Natural killer cell (primary cell): Measurements from ENCODE around the gene VWA8. TPM values are rescaled to one million over a fixed set of nuclear protein-coding genes. Genes with fewer than 3 reads are reported as not detected.

Source experiments
- ATAC-seq, 3 donors: fragments of 150-1000 bp in 2 of 3; fragments of 200-7000 bp in 1 of 3; cut with Tn5 transposase; 1 replicate in 1 of 3; 2 replicates in 2 of 3; pipeline ENCODE4 v1.10.0; 2021; ENCODE audit warnings: mild to moderate bottlenecking in 2 of 3, moderate library complexity in 2 of 3
- DNase-seq, 2 donors: peaks; one replicate each; pipeline versions ENCODE4 v3.0.0 to v3.0.0-alpha.2; 2013 to 2021; ENCODE audit warnings: mixed read lengths in 1 of 2
- H3K27ac ChIP-seq: one replicate; pipeline ENCODE4 v1.5.1; 2013; ENCODE audit warnings: mild to moderate bottlenecking, low read length
- H3K27me3 ChIP-seq: one replicate; pipeline ENCODE4 v1.6.1; 2013; ENCODE audit warnings: low read length; ENCODE audit not compliant: control insufficient read depth, insufficient read depth
- H3K36me3 ChIP-seq: one replicate; pipeline ENCODE4 v1.6.1; 2013; ENCODE audit warnings: low read length; ENCODE audit not compliant: control insufficient read depth, insufficient read depth
- H3K4me1 ChIP-seq: one replicate; pipeline ENCODE4 v1.6.1; 2013; ENCODE audit warnings: low read length; ENCODE audit not compliant: control insufficient read depth, insufficient read depth
- H3K4me3 ChIP-seq: one replicate; pipeline ENCODE4 v1.5.1; 2013; ENCODE audit warnings: low read length
- H3K9me3 ChIP-seq: one replicate; pipeline ENCODE4 v1.6.1; 2013; ENCODE audit warnings: low read length; ENCODE audit not compliant: control insufficient read depth, insufficient read depth
- H3K27ac Mint-ChIP-seq, 2 donors: one replicate each; pipeline ENCODE4 v1.8.0; 2022; ENCODE audit warnings: mild to moderate bottlenecking in 2 of 2, mixed read lengths in 2 of 2, moderate library complexity in 1 of 2
- H3K27me3 Mint-ChIP-seq, 2 donors: one replicate each; pipeline ENCODE4 v1.8.0; 2022; ENCODE audit warnings: low read depth in 2 of 2, mixed read lengths in 2 of 2
- H3K36me3 Mint-ChIP-seq: one replicate; pipeline ENCODE4 v1.8.0; 2022; ENCODE audit warnings: mixed read lengths
- H3K4me1 Mint-ChIP-seq, 2 donors: one replicate each; pipeline ENCODE4 v1.8.0; 2022; ENCODE audit warnings: mixed read lengths in 2 of 2
- H3K4me3 Mint-ChIP-seq: one replicate; pipeline ENCODE4 v1.8.0; 2022; ENCODE audit warnings: mild to moderate bottlenecking, moderate library complexity, mixed read lengths
- H3K9me3 Mint-ChIP-seq, 2 donors: one replicate each; pipeline ENCODE4 v1.8.0; 2022; ENCODE audit warnings: mixed read lengths in 2 of 2
- WGBS: methylation state at CpG from one replicate; pipeline ENCODE4 v1.1.7; 2013; ENCODE audit warnings: missing lambda C conversion rate; ENCODE audit not compliant: insufficient coverage; 5-methylcytosine and 5-hydroxymethylcytosine counted together
- intact Hi-C: fragments of 100-400 bp; cut with micrococcal nuclease; formaldehyde crosslinking; loops from one replicate; pipeline ENCODE4 v1.14.2; 2022
- total RNA-seq, 4 donors: library from RNA; stranded (reverse); fragments of 120-200 nt in 1 of 4; gene quantifications; one replicate each; pipeline versions ENCODE4 v1.2.3 to v1.2.4, GENCODE V29; 2013 to 2022
- TF ChIP-seq, protein P1 (sequence below): fragments of 200-600 bp; IDR thresholded peaks from one replicate; pipeline ENCODE4 v1.8.0; 2022; ENCODE audit warnings: antibody characterized with exemption

The VWA8 gene
- total RNA-seq, 3 donors from 2014 or later (not counting 1 experiment from before 2014, with no cell fraction given) = 21.9 to 27.5 (median 22.6) TPM

GRCh38 chr13:42002066-42002465 lies 41.2 kb upstream of the VWA8 start:
- Mint-ChIP-seq H3K27ac (no peak overlapping the region), H3K36me3 (no peaks in the 10 kb centered on the region), H3K27me3 (peaks cover 18 to 37% of the 10 kb centered on the region in 2 donors), H3K4me1 (no peaks in the 10 kb centered on the region), H3K9me3 (no peaks in the 10 kb centered on the region), H3K4me3 (no peak overlapping the region)
- H3K4me3 ChIP-seq = no peak overlapping the region
- 100% methylated on average over 2 of the region's 2 CpGs for whole genome bisulfite sequencing
- H3K27me3 ChIP-seq = no peaks in the 10 kb centered on the region
- DNase-seq = no peak
- H3K4me1 ChIP-seq = no peaks in the 10 kb centered on the region
- TF ChIP-seq, protein P1, sequence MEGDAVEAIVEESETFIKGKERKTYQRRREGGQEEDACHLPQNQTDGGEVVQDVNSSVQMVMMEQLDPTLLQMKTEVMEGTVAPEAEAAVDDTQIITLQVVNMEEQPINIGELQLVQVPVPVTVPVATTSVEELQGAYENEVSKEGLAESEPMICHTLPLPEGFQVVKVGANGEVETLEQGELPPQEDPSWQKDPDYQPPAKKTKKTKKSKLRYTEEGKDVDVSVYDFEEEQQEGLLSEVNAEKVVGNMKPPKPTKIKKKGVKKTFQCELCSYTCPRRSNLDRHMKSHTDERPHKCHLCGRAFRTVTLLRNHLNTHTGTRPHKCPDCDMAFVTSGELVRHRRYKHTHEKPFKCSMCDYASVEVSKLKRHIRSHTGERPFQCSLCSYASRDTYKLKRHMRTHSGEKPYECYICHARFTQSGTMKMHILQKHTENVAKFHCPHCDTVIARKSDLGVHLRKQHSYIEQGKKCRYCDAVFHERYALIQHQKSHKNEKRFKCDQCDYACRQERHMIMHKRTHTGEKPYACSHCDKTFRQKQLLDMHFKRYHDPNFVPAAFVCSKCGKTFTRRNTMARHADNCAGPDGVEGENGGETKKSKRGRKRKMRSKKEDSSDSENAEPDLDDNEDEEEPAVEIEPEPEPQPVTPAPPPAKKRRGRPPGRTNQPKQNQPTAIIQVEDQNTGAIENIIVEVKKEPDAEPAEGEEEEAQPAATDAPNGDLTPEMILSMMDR = no peak
- intact Hi-C loops = no loop called here
- no peaks in the 10 kb centered on the region for H3K9me3 ChIP-seq
- no peaks in the 10 kb centered on the region for H3K36me3 ChIP-seq
- no peak for ATAC-seq
- H3K27ac ChIP-seq = no peak overlapping the region

GRCh38 chr13:42001580-42001979 lies 40.7 kb upstream of the VWA8 start:
- Mint-ChIP-seq H3K27me3 (peaks cover 21 to 37% of the 10 kb centered on the region in 2 donors), H3K36me3 (no peaks in the 10 kb centered on the region)
- DNase-seq = no peak

DNA sequence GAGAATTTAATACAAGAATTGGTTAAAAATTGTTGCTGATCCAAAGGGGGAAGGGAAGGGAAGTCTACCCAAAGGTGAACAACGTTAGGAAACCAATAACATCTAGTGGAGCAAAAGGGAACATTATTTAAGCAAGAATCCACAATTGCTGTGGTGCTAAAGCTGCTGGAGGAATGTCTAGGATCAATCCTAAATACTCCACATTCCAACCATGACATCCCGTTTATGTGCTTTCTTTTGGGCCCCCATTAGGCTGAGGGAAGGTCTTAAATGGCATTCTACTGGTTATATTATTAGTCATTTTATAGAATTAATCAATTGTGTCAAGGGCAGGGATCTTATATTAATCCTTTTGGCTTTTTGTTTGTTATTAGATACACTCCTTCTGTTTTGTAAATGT lies 39.9 kb upstream of the VWA8 start:
- no peaks in the 10 kb centered on the region for H3K27me3 ChIP-seq
- ATAC-seq = no peak
- Mint-ChIP-seq H3K27me3 (peaks cover 22 to 37% of the 10 kb centered on the region in 2 donors), H3K4me3 (no peak overlapping the region), H3K9me3 (no peaks in the 10 kb centered on the region), H3K27ac (no peak overlapping the region), H3K4me1 (no peaks in the 10 kb centered on the region), H3K36me3 (no peaks in the 10 kb centered on the region)
- no peaks in the 10 kb centered on the region for H3K9me3 ChIP-seq
- DNase-seq = no peak
- intact Hi-C loops = no loop called here
- no peaks in the 10 kb centered on the region for H3K36me3 ChIP-seq
- TF ChIP-seq, protein P1 = no peak
- no peak overlapping the region for H3K4me3 ChIP-seq
- H3K4me1 ChIP-seq = no peaks in the 10 kb centered on the region
- 63% methylated on average over 1 of the region's 2 CpGs for WGBS
- no peak overlapping the region for H3K27ac ChIP-seq

More at GRCh38 chr13:42001580-42001979, 40.7 kb upstream of the VWA8 start:
- H3K27me3 ChIP-seq = no peaks in the 10 kb centered on the region
- no peaks in the 10 kb centered on the region for H3K4me1 Mint-ChIP-seq
- intact Hi-C loops = no loop called here
- no peak for ATAC-seq
- no peak overlapping the region for H3K4me3 Mint-ChIP-seq
- no peaks in the 10 kb centered on the region for H3K9me3 Mint-ChIP-seq
- TF ChIP-seq, protein P1 = no peak
- WGBS = 81% methylated on average over 5 of the region's 6 CpGs
- H3K36me3 ChIP-seq = no peaks in the 10 kb centered on the region
- H3K4me3 ChIP-seq = no peak overlapping the region
- H3K4me1 ChIP-seq = no peaks in the 10 kb centered on the region
- H3K9me3 ChIP-seq = no peaks in the 10 kb centered on the region
- no peak overlapping the region for H3K27ac ChIP-seq
- H3K27ac Mint-ChIP-seq = no peak overlapping the region

DNA sequence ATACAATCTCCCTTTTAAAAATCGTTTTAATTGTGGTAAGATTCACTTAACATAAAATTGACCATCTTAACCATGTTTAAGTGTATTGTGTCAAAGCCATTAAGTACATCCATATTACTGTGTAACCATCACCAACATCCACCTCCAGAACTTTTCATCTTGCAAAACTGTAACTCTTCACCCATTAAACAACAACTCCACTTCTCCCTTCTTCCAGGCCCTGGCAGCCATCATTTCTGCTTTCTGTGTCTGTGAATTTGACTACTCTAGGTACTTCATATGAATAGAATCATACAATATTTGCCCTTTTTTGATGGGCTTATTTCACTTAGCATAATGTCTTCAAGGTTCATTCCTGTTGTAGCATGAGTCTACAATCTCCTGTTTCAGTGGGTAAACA lies 36.5 kb upstream of the VWA8 start:
- TF ChIP-seq, protein P1 = no peak
- no CpG with 5 or more reads among the region's 1 CpG for WGBS
- Histone ChIP-seq H3K27ac (no peak overlapping the region), H3K27me3 (no peaks in the 10 kb centered on the region), H3K4me3 (no peak overlapping the region), H3K9me3 (no peaks in the 10 kb centered on the region), H3K4me1 (no peaks in the 10 kb centered on the region), H3K36me3 (no peaks in the 10 kb centered on the region)
- no peak overlapping the region for H3K27ac Mint-ChIP-seq
- ATAC-seq (no peak), DNase-seq (no peak)
- H3K36me3 Mint-ChIP-seq = no peaks in the 10 kb centered on the region
- H3K4me1 Mint-ChIP-seq = peaks cover 0 to 6% of the 10 kb centered on the region in 2 donors
- no peak overlapping the region for H3K4me3 Mint-ChIP-seq
- intact Hi-C loops = no loop called here
- H3K27me3 Mint-ChIP-seq = peaks cover 17 to 44% of the 10 kb centered on the region in 2 donors
- no peaks in the 10 kb centered on the region for H3K9me3 Mint-ChIP-seq
